Mononuclear cell (primary cell): ENCODE data around the gene WDR45B. TPM values are rescaled to one million over a fixed set of nuclear protein-coding genes. Genes with fewer than 3 reads are reported as not detected.

Experiments used
- total RNA-seq: library from RNA; depleted of rRNA; stranded (reverse); fragments of >200 nt; gene quantifications from one replicate; pipeline ENCODE4 v1.2.3, GENCODE V29; 2012

Gene WDR45B
- total RNA-seq, 1 donor, result 73.3 TPM

Other genes with a start within 250 kb of the WDR45B start
- 16.0 TPM for gene HEXD, start 230.1 kb downstream of the WDR45B start, total RNA-seq
- 11.9 TPM for gene OGFOD3, start 229.9 kb downstream of the WDR45B start, total RNA-seq
- gene CYBC1, start 197.7 kb downstream of the WDR45B start, total RNA-seq, result 32.4 TPM
- gene NARF, start 189.7 kb downstream of the WDR45B start, total RNA-seq, result 48.7 TPM
- 16.1 TPM for gene FOXK2, start 128.7 kb downstream of the WDR45B start, total RNA-seq
- 0.63 TPM for gene RAB40B, start 50.3 kb upstream of the WDR45B start, total RNA-seq
- gene FN3KRP, start 68.3 kb upstream of the WDR45B start, total RNA-seq, result 7.2 TPM
- gene FN3K, start 87.2 kb upstream of the WDR45B start, total RNA-seq, result 0.73 TPM
- 20.5 TPM for gene TBCD, start 103.6 kb upstream of the WDR45B start, total RNA-seq
- gene ZNF750, start 191.6 kb upstream of the WDR45B start, total RNA-seq, result not detected